ENCODE measurements around the gene SLC10A3.

DNA sequence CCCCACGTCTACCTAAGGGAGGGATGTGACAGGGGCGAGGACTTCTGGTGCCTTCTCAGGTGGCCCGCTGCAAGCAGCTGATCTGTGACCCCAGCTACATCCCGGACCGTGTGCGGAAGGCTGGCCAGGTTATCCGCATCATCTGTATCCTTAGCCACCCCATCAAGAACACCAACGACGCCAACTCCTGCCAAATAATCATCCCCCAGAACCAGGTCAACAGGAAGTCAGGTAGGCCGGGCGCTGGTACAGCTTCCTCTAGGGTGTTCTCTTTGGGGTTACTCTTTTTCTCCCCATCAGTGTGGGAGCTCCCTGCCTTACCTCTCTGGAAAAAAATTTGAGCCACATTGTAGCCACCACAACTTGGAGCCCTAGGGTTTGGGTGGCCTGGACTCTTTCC, 48.9 kb downstream of the SLC10A3 start:
- TF ChIP-seq POLR2A (IDR thresholded peaks at IDR 0.05; ENCODE audit: low read depth): no peak
- TF ChIP-seq, protein P1, sequence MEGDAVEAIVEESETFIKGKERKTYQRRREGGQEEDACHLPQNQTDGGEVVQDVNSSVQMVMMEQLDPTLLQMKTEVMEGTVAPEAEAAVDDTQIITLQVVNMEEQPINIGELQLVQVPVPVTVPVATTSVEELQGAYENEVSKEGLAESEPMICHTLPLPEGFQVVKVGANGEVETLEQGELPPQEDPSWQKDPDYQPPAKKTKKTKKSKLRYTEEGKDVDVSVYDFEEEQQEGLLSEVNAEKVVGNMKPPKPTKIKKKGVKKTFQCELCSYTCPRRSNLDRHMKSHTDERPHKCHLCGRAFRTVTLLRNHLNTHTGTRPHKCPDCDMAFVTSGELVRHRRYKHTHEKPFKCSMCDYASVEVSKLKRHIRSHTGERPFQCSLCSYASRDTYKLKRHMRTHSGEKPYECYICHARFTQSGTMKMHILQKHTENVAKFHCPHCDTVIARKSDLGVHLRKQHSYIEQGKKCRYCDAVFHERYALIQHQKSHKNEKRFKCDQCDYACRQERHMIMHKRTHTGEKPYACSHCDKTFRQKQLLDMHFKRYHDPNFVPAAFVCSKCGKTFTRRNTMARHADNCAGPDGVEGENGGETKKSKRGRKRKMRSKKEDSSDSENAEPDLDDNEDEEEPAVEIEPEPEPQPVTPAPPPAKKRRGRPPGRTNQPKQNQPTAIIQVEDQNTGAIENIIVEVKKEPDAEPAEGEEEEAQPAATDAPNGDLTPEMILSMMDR (IDR thresholded peaks at IDR 0.05): no peak
- TF ChIP-seq EP300 (IDR thresholded peaks at IDR 0.05): no peak
- TF ChIP-seq POLR2AphosphoS5 (IDR thresholded peaks at IDR 0.05): no peak
